IMR-90 (cell line): ENCODE data around the gene IMPG1. TPM values are rescaled to one million over a fixed set of nuclear protein-coding genes. Genes with fewer than 3 reads are reported as not detected.

Experiments
- ATAC-seq: fragments of 200-7000 bp; cut with Tn5 transposase; 2 replicates; pipeline ENCODE4 v1.9.1; 2020; ENCODE audit warnings: low read depth, mild to moderate bottlenecking, moderate library complexity
- BruUV-seq: library from RNA; stranded (reverse); fragments of 400-500 nt; replicated peaks from 2 replicates; lab custom pipeline; 2021; lab: Mats Ljungman, UMichigan
- CTCF ChIA-PET: fragments of 300-600 bp; formaldehyde crosslinking; extraction: SDS; loops from one replicate; lab custom pipeline; 2021; ENCODE audit warnings: antibody characterized with exemption; lab: Yijun Ruan, JAX
- POLR2A ChIA-PET: fragments of 300-600 bp; sonication (Branson Sonifier 250); formaldehyde crosslinking; loops from one replicate; lab custom pipeline; 2022; ENCODE audit warnings: antibody characterized with exemption; ENCODE audit not compliant: unreplicated experiment; lab: Charles Lee
- DNase-seq: peaks from one replicate; pipeline ENCODE4 v3.0.0; 2013
- H2AFZ ChIP-seq: replicated peaks from 2 replicates; pipeline ENCODE3; 2013; ENCODE audit warnings: low read length, mild to moderate bottlenecking; ENCODE audit not compliant: poor library complexity
- H2AK5ac ChIP-seq: 2 replicates; pipeline ENCODE4 v1.6.1; 2013; ENCODE audit warnings: low read depth, low read length, inconsistent platforms
- H2AK9ac ChIP-seq: replicated peaks from 2 replicates; pipeline ENCODE3; 2013; ENCODE audit warnings: mild to moderate bottlenecking, low read depth, low read length, moderate library complexity; ENCODE audit not compliant: poor library complexity
- H2BK120ac ChIP-seq: 2 replicates; pipeline ENCODE4 v1.6.1; 2013; ENCODE audit warnings: low read depth, low read length, inconsistent platforms
- H2BK15ac ChIP-seq: 3 replicates; pipeline ENCODE4 v1.6.1; 2013; ENCODE audit warnings: low read depth, low read length, inconsistent platforms
- H2BK20ac ChIP-seq: 2 replicates; pipeline ENCODE4 v1.6.1; 2013; ENCODE audit warnings: low read depth, mild to moderate bottlenecking, inconsistent platforms, low read length, moderate library complexity
- H2BK5ac ChIP-seq: 2 replicates; pipeline ENCODE4 v1.6.1; 2013; ENCODE audit warnings: mild to moderate bottlenecking, low read depth, low read length, inconsistent platforms; ENCODE audit not compliant: poor library complexity, severe bottlenecking
- H3K14ac ChIP-seq: replicated peaks from 2 replicates; pipeline ENCODE4 v1.6.1; 2013; ENCODE audit warnings: low read depth, low read length, inconsistent platforms
- H3K18ac ChIP-seq: 2 replicates; pipeline ENCODE4 v1.6.1; 2013; ENCODE audit warnings: low read depth, low read length, control low read depth
- H3K23ac ChIP-seq: 2 replicates; pipeline ENCODE4 v1.6.1; 2013; ENCODE audit warnings: low read depth, low read length, inconsistent platforms
- H3K27ac ChIP-seq: 2 replicates; pipeline ENCODE4 v1.5.1; 2013; ENCODE audit warnings: mild to moderate bottlenecking, control low read depth, low read length; ENCODE audit not compliant: insufficient read depth
- H3K27me3 ChIP-seq: 2 replicates; pipeline ENCODE4 v1.6.1; 2013; ENCODE audit warnings: low read length; ENCODE audit not compliant: control insufficient read depth, insufficient read depth
- H3K36me3 ChIP-seq: 2 replicates; pipeline ENCODE4 v1.6.1; 2013; ENCODE audit warnings: low read length, mixed read lengths; ENCODE audit not compliant: control insufficient read depth, insufficient read depth
- H3K4ac ChIP-seq: 2 replicates; pipeline ENCODE4 v1.6.1; 2013; ENCODE audit warnings: low read depth, low read length, inconsistent platforms
- H3K4me1 ChIP-seq: 2 replicates; pipeline ENCODE4 v1.6.1; 2013; ENCODE audit warnings: low read length, mixed read lengths; ENCODE audit not compliant: control insufficient read depth, insufficient read depth
- H3K4me2 ChIP-seq: 2 replicates; pipeline ENCODE4 v1.6.1; 2013; ENCODE audit warnings: low read depth, mild to moderate bottlenecking, control low read depth, low read length, moderate library complexity
- H3K4me3 ChIP-seq: 2 replicates; pipeline ENCODE4 v1.5.1; 2013; ENCODE audit warnings: low read depth, mild to moderate bottlenecking, control low read depth, low read length, moderate library complexity; ENCODE audit not compliant: insufficient read depth
- H3K56ac ChIP-seq: 2 replicates; pipeline ENCODE4 v1.6.1; 2013; ENCODE audit warnings: low read length, inconsistent platforms; ENCODE audit not compliant: insufficient read depth; ENCODE audit errors: extremely low read depth
- H3K79me1 ChIP-seq, 2 experiments: 2 replicates each; pipeline ENCODE4 v1.6.1; 2013; ENCODE audit warnings: low read length in 2 of 2, inconsistent platforms in 1 of 2, low read depth in 1 of 2
- H3K9ac ChIP-seq: 2 replicates; pipeline ENCODE4 v1.6.1; 2013; ENCODE audit warnings: low read depth, low read length, control low read depth
- H3K9me1 ChIP-seq: 2 replicates; pipeline ENCODE4 v1.6.1; 2013; ENCODE audit warnings: low read length, inconsistent platforms; ENCODE audit not compliant: insufficient read depth
- H3K9me3 ChIP-seq: 2 replicates; pipeline ENCODE4 v1.6.1; 2013; ENCODE audit warnings: low read length; ENCODE audit not compliant: control insufficient read depth, insufficient read depth
- H4K20me1 ChIP-seq: 2 replicates; pipeline ENCODE4 v1.6.1; 2013; ENCODE audit warnings: low read length, inconsistent platforms; ENCODE audit not compliant: insufficient read depth
- H4K5ac ChIP-seq: 2 replicates; pipeline ENCODE4 v1.6.1; 2013; ENCODE audit warnings: mild to moderate bottlenecking, low read depth, low read length, control low read depth
- H4K8ac ChIP-seq, 2 experiments: 2 replicates each; pipeline ENCODE4 v1.6.1; 2013; ENCODE audit warnings: low read depth in 2 of 2, low read length in 2 of 2, control low read depth in 1 of 2, inconsistent platforms in 1 of 2
- H4K91ac ChIP-seq: 2 replicates; pipeline ENCODE4 v1.6.1; 2013; ENCODE audit warnings: low read depth, low read length, inconsistent platforms; ENCODE audit not compliant: insufficient read depth
- BHLHE40 ChIP-seq: fragments of 150-350 bp; IDR thresholded peaks from 2 replicates; pipeline ENCODE4 v1.6.1; 2016; ENCODE audit warnings: mild to moderate bottlenecking, low read depth, low read length
- CEBPB ChIP-seq: IDR thresholded peaks from 2 replicates; pipeline ENCODE4 v1.6.1; 2012; ENCODE audit warnings: low read depth, low read length, improper control_type of control experiment
- CHD1 ChIP-seq: IDR thresholded peaks from 2 replicates; pipeline ENCODE4 v1.6.1; 2012; ENCODE audit warnings: low read depth, low read length, improper control_type of control experiment
- CTCF ChIP-seq: conservative IDR thresholded peaks from 2 replicates; pipeline ENCODE4 v1.5.1; 2012; ENCODE audit warnings: mild to moderate bottlenecking, low read depth, low read length, improper control_type of control experiment
- ELK1 ChIP-seq: fragments of 150-350 bp; IDR thresholded peaks from 2 replicates; pipeline ENCODE4 v1.6.1; 2016; ENCODE audit warnings: low read depth, mild to moderate bottlenecking, low read length, moderate library complexity, borderline replicate concordance
- FOS ChIP-seq: fragments of 150-350 bp; IDR thresholded peaks from 2 replicates; pipeline ENCODE4 v1.6.1; 2016; ENCODE audit warnings: low read depth, low read length
- MAFK ChIP-seq: IDR thresholded peaks from 2 replicates; pipeline ENCODE4 v1.6.1; 2012; ENCODE audit warnings: low read depth, low read length, improper control_type of control experiment
- MAZ ChIP-seq: IDR thresholded peaks from 2 replicates; pipeline ENCODE4 v1.6.1; 2012; ENCODE audit warnings: low read depth, mild to moderate bottlenecking, low read length, improper control_type of control experiment, moderate library complexity, borderline replicate concordance
- MXI1 ChIP-seq: IDR thresholded peaks from 2 replicates; pipeline ENCODE4 v1.6.1; 2012; ENCODE audit warnings: low read depth, mild to moderate bottlenecking, low read length, moderate library complexity, borderline replicate concordance
- NFE2L2 ChIP-seq: fragments of 150-350 bp; IDR thresholded peaks from 2 replicates; pipeline ENCODE4 v1.6.1; 2016; ENCODE audit warnings: low read depth, mild to moderate bottlenecking, low read length
- POLR2A ChIP-seq: IDR thresholded peaks from 2 replicates; pipeline ENCODE4 v1.6.1; 2012; ENCODE audit warnings: mild to moderate bottlenecking, low read depth, low read length
- RAD21 ChIP-seq: IDR thresholded peaks from 2 replicates; pipeline ENCODE4 v1.6.1; 2012; ENCODE audit warnings: low read length, improper control_type of control experiment
- RCOR1 ChIP-seq: IDR thresholded peaks from 2 replicates; pipeline ENCODE4 v1.6.1; 2012; ENCODE audit warnings: mild to moderate bottlenecking, low read length, improper control_type of control experiment; ENCODE audit not compliant: insufficient replicate concordance
- SMC3 ChIP-seq: fragments of 150-350 bp; IDR thresholded peaks from 2 replicates; pipeline ENCODE4 v1.6.1; 2016; ENCODE audit warnings: low read depth, mild to moderate bottlenecking, antibody characterized with exemption, low read length, moderate library complexity
- USF2 ChIP-seq: fragments of 150-350 bp; IDR thresholded peaks from 2 replicates; pipeline ENCODE4 v1.6.1; 2017; ENCODE audit warnings: mild to moderate bottlenecking, antibody characterized with exemption, low read length, low read depth
- WGBS, 2 experiments: methylation state at CpG; one replicate each; pipeline versions ENCODE4 v1.1.5 to v1.1.7; 2013; ENCODE audit warnings: missing lambda C conversion rate in 2 of 2; ENCODE audit not compliant: insufficient read length in 1 of 2; ENCODE audit errors: extremely low coverage in 2 of 2; 5-methylcytosine and 5-hydroxymethylcytosine counted together
- dilution Hi-C: fragments of 300-500 bp; cut with HindIII; formaldehyde crosslinking; loops from one replicate; pipeline ENCODE4 v1.14.3; 2018; ENCODE audit warnings: low sequenced_read_pairs; ENCODE audit not compliant: unreplicated experiment
- in situ Hi-C: fragments of 300-500 bp; cut with MboI; formaldehyde crosslinking; loops from 3 replicates; pipeline ENCODE4 v1.14.3; 2019; ENCODE audit warnings: low sequenced_read_pairs, inconsistent platforms, mixed read lengths
- intact Hi-C: fragments of 100-400 bp; cut with micrococcal nuclease; formaldehyde crosslinking; loops from 2 replicates; pipeline ENCODE4 v1.10.0; 2022
- polyA plus RNA-seq, 3 experiments: library from polyadenylated mRNA; depleted of rRNA; stranded (reverse); fragments of >200 nt; gene quantifications; 2 replicates each; pipeline ENCODE4 v1.2.3, GENCODE V29; 2012; ENCODE audit warnings: low replicate concordance in 1 of 3
- total RNA-seq: library from RNA; depleted of rRNA; stranded (reverse); fragments of >200 nt; gene quantifications from 2 replicates; pipeline ENCODE4 v1.2.3, GENCODE V29; 2012

Gene IMPG1
- total and polyA plus RNA-seq, 2 of the 4 experiments (the other 2 are of a cell fraction), result not detected

GRCh38 chr6:75926293-75927168, 145.9 kb downstream of the IMPG1 start:
- Histone ChIP-seq H3K18ac (no peak overlapping the region), H3K9me3 (no peaks in the 10 kb centered on the region), H2BK120ac (no peak overlapping the region), H2AK5ac (no peak overlapping the region), H3K4me1 (peaks cover 2% of the 10 kb centered on the region), H3K79me1 (no peaks in the 10 kb centered on the region), H3K4me2 (no peak overlapping the region), H2AFZ (no peak overlapping the region), H3K4ac (no peak overlapping the region), H4K5ac (no peak overlapping the region), H4K8ac (no peak overlapping the region), H3K56ac (no peak overlapping the region; the same call in 1 of the 2 replicates), H4K91ac (no peak overlapping the region), H3K9ac (no peak overlapping the region), H3K9me1 (no peaks in the 10 kb centered on the region), H2BK15ac (no peak overlapping the region), H3K4me3 (no peak overlapping the region), H2BK5ac (no peak overlapping the region), H2BK20ac (no peak overlapping the region), H3K27ac (no peak overlapping the region), H2AK9ac (no peak overlapping the region), H4K20me1 (no peaks in the 10 kb centered on the region), H3K36me3 (no peaks in the 10 kb centered on the region), H3K23ac (no peak overlapping the region), H3K14ac (no peak overlapping the region), H3K27me3 (no peaks in the 10 kb centered on the region)
- BruUV-seq, result no TSS peak
- ATAC-seq (no peak), DNase-seq (no peak)
- in situ Hi-C loops, result no loop called here
- ChIA-PET CTCF (no interaction called here), POLR2A (no interaction called here)
- intact Hi-C loops, result no loop called here
- no CpG with 5 or more reads among the region's 5 CpGs for WGBS, 2 experiments
- dilution Hi-C loops, result no loop called here
- TF ChIP-seq ELK1 (no peak), MAZ (no peak), CTCF (no peak), MAFK (no peak), BHLHE40 (no peak), CHD1 (no peak), NFE2L2 (no peak), POLR2A (no peak), SMC3 (no peak), FOS (no peak), USF2 (no peak), RCOR1 (no peak), MXI1 (no peak), CEBPB (no peak), RAD21 (no peak)
